GM12875 (cell line): ENCODE data around the gene ATG10.
"Not testable (repeated sequence)": the region's sequence is repeated elsewhere in the genome, so short reads cannot be mapped to it uniquely, and the experiment has no call there.

Experiments
- H3K4me3 ChIP-seq: one replicate; pipeline ENCODE4 v1.5.1; 2011; ENCODE audit warnings: low read depth, low read length, control low read depth
- TF ChIP-seq, protein P1 (sequence below): IDR thresholded peaks from 2 replicates; pipeline ENCODE4 v1.5.1; 2011; ENCODE audit warnings: low read depth, mild to moderate bottlenecking, control low read depth, inconsistent platforms, low read length, moderate library complexity, borderline replicate concordance; ENCODE audit not compliant: insufficient read depth

Gene ATG10

DNA sequence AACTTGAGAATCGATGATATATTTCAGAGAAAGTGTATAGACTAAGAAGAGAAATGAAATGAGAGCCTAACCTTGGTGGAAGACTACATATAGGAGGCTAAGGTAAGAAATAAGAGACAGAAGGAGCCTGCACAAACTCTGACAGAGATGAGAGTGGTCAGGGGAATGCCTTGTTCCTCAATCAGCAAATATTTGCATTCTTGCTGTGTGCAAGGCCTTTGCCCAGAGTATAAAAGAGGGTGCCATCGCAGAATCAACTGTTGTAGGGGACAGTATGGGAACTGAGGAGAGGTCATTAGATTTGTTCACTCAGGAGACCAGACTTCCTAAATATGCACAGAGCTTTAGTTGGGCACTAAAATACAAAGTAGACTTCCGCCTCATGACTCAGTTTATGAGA is 137.2 kb downstream of the ATG10 start:
- H3K4me3 ChIP-seq = no peak overlapping the region
- TF ChIP-seq, protein P1, sequence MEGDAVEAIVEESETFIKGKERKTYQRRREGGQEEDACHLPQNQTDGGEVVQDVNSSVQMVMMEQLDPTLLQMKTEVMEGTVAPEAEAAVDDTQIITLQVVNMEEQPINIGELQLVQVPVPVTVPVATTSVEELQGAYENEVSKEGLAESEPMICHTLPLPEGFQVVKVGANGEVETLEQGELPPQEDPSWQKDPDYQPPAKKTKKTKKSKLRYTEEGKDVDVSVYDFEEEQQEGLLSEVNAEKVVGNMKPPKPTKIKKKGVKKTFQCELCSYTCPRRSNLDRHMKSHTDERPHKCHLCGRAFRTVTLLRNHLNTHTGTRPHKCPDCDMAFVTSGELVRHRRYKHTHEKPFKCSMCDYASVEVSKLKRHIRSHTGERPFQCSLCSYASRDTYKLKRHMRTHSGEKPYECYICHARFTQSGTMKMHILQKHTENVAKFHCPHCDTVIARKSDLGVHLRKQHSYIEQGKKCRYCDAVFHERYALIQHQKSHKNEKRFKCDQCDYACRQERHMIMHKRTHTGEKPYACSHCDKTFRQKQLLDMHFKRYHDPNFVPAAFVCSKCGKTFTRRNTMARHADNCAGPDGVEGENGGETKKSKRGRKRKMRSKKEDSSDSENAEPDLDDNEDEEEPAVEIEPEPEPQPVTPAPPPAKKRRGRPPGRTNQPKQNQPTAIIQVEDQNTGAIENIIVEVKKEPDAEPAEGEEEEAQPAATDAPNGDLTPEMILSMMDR = no peak

- H3K4me3 ChIP-seq = not testable (repeated sequence)
Measured at GRCh38 chr5:82109915-82110314, 138.1 kb downstream of the ATG10 start.

DNA sequence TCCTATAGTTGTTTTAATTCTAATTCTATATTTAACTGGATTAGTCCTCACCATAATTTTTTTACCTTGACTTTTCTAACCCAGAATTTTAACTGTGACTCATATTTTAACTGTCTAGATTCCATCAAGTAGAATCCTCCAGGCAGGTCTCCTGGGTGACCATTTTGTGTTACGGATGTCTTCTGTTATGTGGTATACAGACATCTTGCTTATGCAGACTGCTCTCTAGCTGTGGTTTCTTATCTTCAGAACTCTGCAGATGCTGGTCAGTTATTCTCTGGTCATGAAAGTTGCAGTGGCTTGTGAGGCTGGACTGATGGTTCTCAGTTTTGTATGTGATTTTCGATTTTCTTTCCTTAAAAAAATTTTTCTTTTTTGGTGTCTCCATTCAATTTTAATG is 139.4 kb downstream of the ATG10 start:
- no peak overlapping the region for H3K4me3 ChIP-seq
- TF ChIP-seq, protein P1 = no peak

GRCh38 chr5:82115858-82116257 is 144.0 kb downstream of the ATG10 start:
- TF ChIP-seq, protein P1 = no peak
- H3K4me3 ChIP-seq = no peak overlapping the region

DNA sequence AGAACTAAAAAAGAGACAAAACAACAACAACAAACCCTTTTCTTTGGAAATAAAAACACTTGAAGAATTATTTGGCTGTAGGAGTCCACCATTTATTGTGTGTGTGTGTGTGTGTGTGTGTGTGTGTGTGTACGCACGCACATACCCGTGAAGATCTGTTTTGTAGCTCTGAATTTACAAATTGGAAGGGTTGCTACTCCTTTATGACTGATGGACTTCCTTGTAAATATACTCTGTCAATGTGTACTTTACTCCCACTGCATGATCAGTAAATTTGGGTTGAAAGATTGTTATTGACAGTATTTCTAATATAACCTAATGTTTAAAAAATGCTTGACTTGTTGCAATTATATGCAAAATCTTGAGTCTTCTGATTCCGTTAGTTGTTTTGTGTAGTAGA is 148.1 kb downstream of the ATG10 start:
- TF ChIP-seq, protein P1 = no peak
- no peak overlapping the region for H3K4me3 ChIP-seq

- TF ChIP-seq, protein P1 = no peak
Measured at GRCh38 chr5:82129723-82130285, 158.0 kb downstream of the ATG10 start.

DNA sequence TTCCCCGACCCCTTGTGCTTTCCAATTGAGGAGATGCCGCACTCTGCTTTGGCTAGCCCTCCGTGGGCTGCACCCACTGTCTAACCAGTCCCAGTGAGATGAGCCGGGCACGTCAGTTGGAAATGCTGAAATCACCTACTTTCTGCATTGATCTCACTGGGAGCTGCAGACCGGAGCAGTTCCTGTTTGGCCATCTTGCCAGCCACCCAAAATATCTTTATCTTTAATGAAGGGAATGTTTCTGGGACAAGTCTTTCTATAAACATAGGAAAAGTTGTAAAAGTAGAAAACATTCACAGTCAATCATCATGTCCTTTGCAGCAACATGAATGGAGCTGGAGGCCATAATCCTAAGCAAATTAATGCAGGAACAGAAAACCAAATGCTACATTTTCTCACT is 158.8 kb downstream of the ATG10 start:
- no peak overlapping the region for H3K4me3 ChIP-seq
- TF ChIP-seq, protein P1 = no peak

More at GRCh38 chr5:82129723-82130285, 158.0 kb downstream of the ATG10 start:
- no peak overlapping the region for H3K4me3 ChIP-seq

GRCh38 chr5:82137205-82137604 is 165.4 kb downstream of the ATG10 start:
- H3K4me3 ChIP-seq = no peak overlapping the region

GRCh38 chr5:82139837-82140236 is 168.0 kb downstream of the ATG10 start:
- not testable (repeated sequence) for H3K4me3 ChIP-seq

More at GRCh38 chr5:82137205-82137604, 165.4 kb downstream of the ATG10 start:
- TF ChIP-seq, protein P1 = no peak
